ENCODE data around the gene LDLRAD1. TPM values are rescaled to one million over a fixed set of nuclear protein-coding genes. Genes with fewer than 3 reads are reported as not detected.

LDLRAD1 gene
- total and polyA plus RNA-seq, 3 donors from 2014 or later: 0.81 to 1.2 (median 1.1) TPM

- Histone ChIP-seq H3K27me3 (no peaks in the 10 kb centered on the region), H3K27ac (no peak overlapping the region), H3K4me3 (no peak overlapping the region), H3K9me3 (no peaks in the 10 kb centered on the region), H3K36me3 (ENCODE audit: low read depth, missing control alignments) (no peaks in the 10 kb centered on the region), H3K4me1 (no peaks in the 10 kb centered on the region)
- TF ChIP-seq POLR2A (IDR thresholded peaks at IDR 0.05): no peak
- TF ChIP-seq CTCF (IDR thresholded peaks at IDR 0.05): no peak
- DNase-seq: no peak
- 78 to 85% methylated on average over 7 of the region's 7 CpGs for WGBS, 2 donors
- intact Hi-C loops (cut with DNase I; ENCODE audit: low total_unique reads): no loop called here
These were observed 50.4 kb downstream of the LDLRAD1 start for GRCh38 chr1:53967409-53968124.

- Histone ChIP-seq H3K9me3 (no peaks in the 10 kb centered on the region), H3K36me3 (ENCODE audit: low read depth, missing control alignments) (no peaks in the 10 kb centered on the region), H3K27ac (no peak overlapping the region), H3K27me3 (no peaks in the 10 kb centered on the region), H3K4me3 (no peak overlapping the region), H3K4me1 (no peaks in the 10 kb centered on the region)
- WGBS, 2 donors: 66 to 78% methylated on average over 3 of the region's 3 CpGs
- DNase-seq: peak; percentile 56
- TF ChIP-seq CTCF (IDR thresholded peaks at IDR 0.05) (no peak), POLR2A (IDR thresholded peaks at IDR 0.05) (no peak)
- intact Hi-C loops (cut with DNase I; ENCODE audit: low total_unique reads): no loop called here
These were observed 51.2 kb downstream of the LDLRAD1 start for GRCh38 chr1:53966794-53967193.

GRCh38 chr1:53964109-53964508, 53.9 kb downstream of the LDLRAD1 start:
- 62 to 68% methylated on average over 5 of the region's 5 CpGs for WGBS, 2 donors
- TF ChIP-seq POLR2A (IDR thresholded peaks at IDR 0.05) (no peak), CTCF (IDR thresholded peaks at IDR 0.05) (no peak)
- no peaks in the 10 kb centered on the region for H3K9me3 ChIP-seq
- no peaks in the 10 kb centered on the region for H3K4me1 ChIP-seq
- H3K27ac ChIP-seq: no peak overlapping the region
- intact Hi-C loops (cut with DNase I; ENCODE audit: low total_unique reads): no loop called here
- H3K27me3 ChIP-seq: no peaks in the 10 kb centered on the region
- no peak overlapping the region for H3K4me3 ChIP-seq
- no peaks in the 10 kb centered on the region for H3K36me3 ChIP-seq (ENCODE audit: low read depth, missing control alignments)
- no peak for DNase-seq

GRCh38 chr1:53963460-53963859, 54.5 kb downstream of the LDLRAD1 start:
- WGBS, 2 donors: 92 to 96% methylated on average over 4 of the region's 4 CpGs

More at GRCh38 chr1:53963460-53963859, 54.5 kb downstream of the LDLRAD1 start:
- TF ChIP-seq CTCF (IDR thresholded peaks at IDR 0.05) (no peak), POLR2A (IDR thresholded peaks at IDR 0.05) (no peak)
- intact Hi-C loops (cut with DNase I; ENCODE audit: low total_unique reads): no loop called here
- Histone ChIP-seq H3K27ac (no peak overlapping the region), H3K9me3 (no peaks in the 10 kb centered on the region), H3K4me3 (no peak overlapping the region), H3K27me3 (no peaks in the 10 kb centered on the region), H3K36me3 (ENCODE audit: low read depth, missing control alignments) (no peaks in the 10 kb centered on the region), H3K4me1 (no peaks in the 10 kb centered on the region)
- DNase-seq: no peak

Measured in testis (tissue), 3 donors.